ENCODE data around the gene CCNI. TPM values are rescaled to one million over a fixed set of nuclear protein-coding genes. Genes with fewer than 3 reads are reported as not detected.

CCNI gene
- 396 and 405 TPM in 2 replicates for total RNA-seq
- long read RNA-seq, transcript CCNI-201 (7 exons, 2,772 nt), result major isoform, 20 of 51 reads
- long read RNA-seq, partial matches to known transcripts, result 26 of 51 reads
- long read RNA-seq, other reads (novel, unspliced or antisense), result 5 of 51 reads

DNA sequence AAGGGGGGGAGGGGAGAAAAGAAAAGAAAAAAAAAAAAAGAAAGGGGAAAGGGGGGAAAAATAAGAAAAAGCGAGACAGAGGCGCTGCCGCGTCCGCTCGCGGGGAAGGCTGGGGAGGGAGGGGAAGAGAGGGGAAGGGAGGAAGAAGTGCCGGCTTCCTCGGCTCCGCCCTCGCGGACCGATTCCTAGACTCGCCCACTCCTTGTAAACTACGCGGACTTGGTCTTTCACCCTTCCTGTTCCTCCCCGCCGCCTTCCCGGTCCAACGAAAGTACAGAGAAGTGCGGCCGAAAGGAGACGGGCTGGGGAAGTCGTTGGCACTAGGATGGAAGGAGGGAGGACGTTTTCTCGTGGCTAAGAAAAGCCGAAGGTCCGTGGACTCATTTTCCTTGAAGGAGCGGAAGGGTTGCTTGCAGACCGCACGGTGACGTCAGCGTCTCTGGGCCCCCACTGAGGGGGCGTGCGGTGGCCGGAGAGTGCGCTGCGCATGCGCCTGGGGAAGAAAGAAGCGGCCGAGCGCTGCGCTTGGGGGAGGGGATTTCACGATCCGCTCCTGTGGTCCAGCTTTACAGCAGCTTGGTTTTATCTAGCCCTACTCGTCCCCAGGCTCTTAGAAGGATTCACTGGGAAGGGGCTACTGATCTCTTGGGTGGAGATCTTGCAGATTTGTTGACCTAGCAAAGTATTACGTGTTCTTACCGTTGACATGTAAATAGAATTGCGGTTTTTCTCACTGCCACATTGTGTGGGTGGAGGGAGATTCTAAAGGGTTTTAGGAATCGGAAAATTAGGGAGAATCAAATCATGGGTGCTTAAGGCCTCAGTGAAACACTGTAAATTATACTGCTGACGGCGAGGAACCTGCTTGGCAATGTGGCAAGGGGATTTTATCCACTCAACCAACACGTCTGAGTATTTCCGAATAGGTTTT, at the start of gene CCNI:
CCNI (minus strand) TSS at position 121 of the 931 bp plus-strand sequence. CDS start 9,627 bp downstream, outside the sequence.
- Mint-ChIP-seq H3K4me3 (no peak within 1 kb of the TSS), H3K36me3 (ENCODE audit: low read depth) (no peaks in the 10 kb centered on the region), H3K4me1 (peaks cover 31% of the 10 kb centered on the region), H3K27me3 (ENCODE audit: low read depth) (no peaks in the 10 kb centered on the region), H3K9me3 (no peaks in the 10 kb centered on the region), H3K27ac (ENCODE audit: unreplicated experiment) (peak within 1 kb of the TSS; percentile 100)
- DNase-seq (ENCODE audit: low read depth, low spot score), result peak; percentile 95
- TF ChIP-seq CTCF (conservative IDR thresholded peaks at IDR 0.05), result no peak

GRCh38 chr4:77124576-77124975, 48.8 kb upstream of the CCNI start:
- no peak for TF ChIP-seq CTCF (conservative IDR thresholded peaks at IDR 0.05)
- peaks cover 9% of the 10 kb centered on the region for H3K4me1 Mint-ChIP-seq
- H3K9me3 Mint-ChIP-seq, result peaks cover 4% of the 10 kb centered on the region
- no peak for DNase-seq (ENCODE audit: low read depth, low spot score)
- H3K36me3 Mint-ChIP-seq (ENCODE audit: low read depth), result no peaks in the 10 kb centered on the region
- H3K4me3 Mint-ChIP-seq, result no peak overlapping the region
- no peak overlapping the region for H3K27ac Mint-ChIP-seq (ENCODE audit: unreplicated experiment)
- no peaks in the 10 kb centered on the region for H3K27me3 Mint-ChIP-seq (ENCODE audit: low read depth)

- Mint-ChIP-seq H3K27ac (ENCODE audit: unreplicated experiment) (no peak overlapping the region), H3K9me3 (no peaks in the 10 kb centered on the region)
- TF ChIP-seq CTCF (conservative IDR thresholded peaks at IDR 0.05), result no peak
These were observed 47.6 kb upstream of the CCNI start for GRCh38 chr4:77123411-77123810.

GRCh38 chr4:77122656-77123055, 46.9 kb upstream of the CCNI start:
- H3K4me1 Mint-ChIP-seq, result peaks cover 7% of the 10 kb centered on the region
- H3K27ac Mint-ChIP-seq (ENCODE audit: unreplicated experiment), result no peak overlapping the region
- DNase-seq (ENCODE audit: low read depth, low spot score), result no peak
- no peak for TF ChIP-seq CTCF (conservative IDR thresholded peaks at IDR 0.05)
- H3K36me3 Mint-ChIP-seq (ENCODE audit: low read depth), result no peaks in the 10 kb centered on the region
- no peak overlapping the region for H3K4me3 Mint-ChIP-seq
- no peaks in the 10 kb centered on the region for H3K27me3 Mint-ChIP-seq (ENCODE audit: low read depth)
- H3K9me3 Mint-ChIP-seq, result no peaks in the 10 kb centered on the region

More at GRCh38 chr4:77123411-77123810, 47.6 kb upstream of the CCNI start:
- no peaks in the 10 kb centered on the region for H3K27me3 Mint-ChIP-seq (ENCODE audit: low read depth)
- H3K36me3 Mint-ChIP-seq (ENCODE audit: low read depth), result no peaks in the 10 kb centered on the region
- peaks cover 9% of the 10 kb centered on the region for H3K4me1 Mint-ChIP-seq
- DNase-seq (ENCODE audit: low read depth, low spot score), result no peak
- H3K4me3 Mint-ChIP-seq, result no peak overlapping the region

GRCh38 chr4:77121736-77122240, 46.0 kb upstream of the CCNI start:
- DNase-seq (ENCODE audit: low read depth, low spot score), result no peak
- H3K27me3 Mint-ChIP-seq (ENCODE audit: low read depth), result no peaks in the 10 kb centered on the region
- no peaks in the 10 kb centered on the region for H3K36me3 Mint-ChIP-seq (ENCODE audit: low read depth)
- no peak for TF ChIP-seq CTCF (conservative IDR thresholded peaks at IDR 0.05)
- no peak overlapping the region for H3K27ac Mint-ChIP-seq (ENCODE audit: unreplicated experiment)
- no peak overlapping the region for H3K4me3 Mint-ChIP-seq
- H3K9me3 Mint-ChIP-seq, result no peaks in the 10 kb centered on the region
- H3K4me1 Mint-ChIP-seq, result no peaks in the 10 kb centered on the region

Measured in neural crest cell (in vitro differentiated cells).